ENCODE measurements around the gene RNF8.
A peak's percentile ranks its signal among the peaks of the same experiment; 100 is the strongest.

RNF8 gene

GRCh38 chr6:37429352-37429750 is 75.6 kb downstream of the RNF8 start:
- H3K4ac ChIP-seq (ENCODE audit: low read depth, low read length), result no peak overlapping the region
- H3K4me1 ChIP-seq (ENCODE audit: control insufficient read depth, low read depth, low read length), result peaks cover 2% of the 10 kb centered on the region
- H3K27ac ChIP-seq (ENCODE audit: low read depth, low read length), result no peak overlapping the region
- no peaks in the 10 kb centered on the region for H3K36me3 ChIP-seq (ENCODE audit: control insufficient read depth, insufficient read depth, low read length)
- no peak overlapping the region for H3K4me2 ChIP-seq (ENCODE audit: low read length)
- H4K5ac ChIP-seq (ENCODE audit: low read length), result no peak overlapping the region
- no CpG with 5 or more reads among the region's 2 CpGs for WGBS (ENCODE audit: extremely low coverage, insufficient coverage, low lambda C conversion rate)
- H2BK120ac ChIP-seq (ENCODE audit: low read depth, low read length), result no peak overlapping the region
- no peak overlapping the region for H2BK15ac ChIP-seq (replicated peaks; ENCODE audit: low read depth)
- DNase-seq, result no peak
- no peaks in the 10 kb centered on the region for H3K27me3 ChIP-seq (ENCODE audit: insufficient read depth, low read length, poor library complexity)
- H2BK5ac ChIP-seq (ENCODE audit: low read length), result no peak overlapping the region
- no peak overlapping the region for H4K8ac ChIP-seq (ENCODE audit: low read depth, low read length)
- H3K18ac ChIP-seq (ENCODE audit: low read length), result no peak overlapping the region
- peaks cover 8% of the 10 kb centered on the region for H3K79me2 ChIP-seq (ENCODE audit: control insufficient read depth, insufficient read depth, low read length)
- H3K79me1 ChIP-seq (ENCODE audit: low read length), result peaks cover 8% of the 10 kb centered on the region
- no peak overlapping the region for H3K56ac ChIP-seq (ENCODE audit: low read length)
- no peak overlapping the region for H2AK5ac ChIP-seq (ENCODE audit: low read length)
- H3K9ac ChIP-seq (ENCODE audit: low read length), result no peak overlapping the region
- H3K23ac ChIP-seq (ENCODE audit: low read length), result no peak overlapping the region
- H3K4me3 ChIP-seq (ENCODE audit: low read length), result no peak overlapping the region

DNA sequence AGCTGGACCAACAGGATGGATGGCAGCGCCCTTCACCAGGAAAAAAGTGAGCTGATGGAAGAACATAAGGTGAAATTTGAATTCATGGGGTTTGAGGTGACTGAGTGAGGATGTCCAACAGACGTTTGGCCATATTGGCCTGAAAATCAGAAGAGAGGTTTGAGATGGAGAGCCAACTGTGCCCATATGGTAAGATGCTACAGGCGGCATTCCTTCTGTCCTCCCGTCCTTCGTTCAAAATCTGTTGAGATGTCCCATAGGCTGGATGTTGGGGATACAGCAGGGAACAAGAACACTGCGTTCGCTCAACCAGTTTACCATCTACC is 78.8 kb downstream of the RNF8 start:
- Histone ChIP-seq H3K27ac (ENCODE audit: low read depth, low read length) (no peak overlapping the region), H3K9ac (ENCODE audit: low read length) (peak overlapping the region; percentile 89), H2AK5ac (ENCODE audit: low read length) (no peak overlapping the region), H3K4me1 (ENCODE audit: control insufficient read depth, low read depth, low read length) (peaks cover 2% of the 10 kb centered on the region), H4K8ac (ENCODE audit: low read depth, low read length) (no peak overlapping the region), H2BK120ac (ENCODE audit: low read depth, low read length) (no peak overlapping the region), H3K27me3 (ENCODE audit: insufficient read depth, low read length, poor library complexity) (no peaks in the 10 kb centered on the region), H3K79me1 (ENCODE audit: low read length) (peaks cover 10% of the 10 kb centered on the region), H3K18ac (ENCODE audit: low read length) (no peak overlapping the region), H4K5ac (ENCODE audit: low read length) (peak overlapping the region; percentile 44), H2BK5ac (ENCODE audit: low read length) (no peak overlapping the region), H3K4ac (ENCODE audit: low read depth, low read length) (no peak overlapping the region), H3K4me2 (ENCODE audit: low read length) (peak overlapping the region; percentile 98), H3K36me3 (ENCODE audit: control insufficient read depth, insufficient read depth, low read length) (no peaks in the 10 kb centered on the region), H3K56ac (ENCODE audit: low read length) (peak overlapping the region; percentile 91), H3K23ac (ENCODE audit: low read length) (no peak overlapping the region), H3K4me3 (ENCODE audit: low read length) (peak overlapping the region; percentile 30), H2BK15ac (replicated peaks; ENCODE audit: low read depth) (no peak overlapping the region), H3K79me2 (ENCODE audit: control insufficient read depth, insufficient read depth, low read length) (peaks cover 8% of the 10 kb centered on the region)
- WGBS (ENCODE audit: extremely low coverage, insufficient coverage, low lambda C conversion rate), result no CpG with 5 or more reads among the region's 7 CpGs
- DNase-seq, result no peak

GRCh38 chr6:37432916-37433656 is 79.3 kb downstream of the RNF8 start, which contains the start of gene CMTR1:
CMTR1 (plus strand) TSS chr6:37433221; CDS start chr6:37435630, 2,409 bp downstream.
- H4K5ac ChIP-seq (ENCODE audit: low read length), result peak within 1 kb of the TSS; percentile 44
- peak within 1 kb of the TSS; percentile 30 for H3K27ac ChIP-seq (ENCODE audit: low read depth, low read length)
- H3K23ac ChIP-seq (ENCODE audit: low read length), result no peak within 1 kb of the TSS
- peak within 1 kb of the TSS; percentile 71 for H3K4me3 ChIP-seq (ENCODE audit: low read length)
- H3K79me2 ChIP-seq (ENCODE audit: control insufficient read depth, insufficient read depth, low read length), result peaks cover 8% of the 10 kb centered on the region
- H3K4ac ChIP-seq (ENCODE audit: low read depth, low read length), result no peak within 1 kb of the TSS
- H2BK5ac ChIP-seq (ENCODE audit: low read length), result no peak within 1 kb of the TSS
- H3K56ac ChIP-seq (ENCODE audit: low read length), result peak within 1 kb of the TSS; percentile 91
- no peaks in the 10 kb centered on the region for H3K36me3 ChIP-seq (ENCODE audit: control insufficient read depth, insufficient read depth, low read length)
- no CpG with 5 or more reads among the region's 61 CpGs for WGBS (ENCODE audit: extremely low coverage, insufficient coverage, low lambda C conversion rate)
- peak within 1 kb of the TSS; percentile 70 for H4K8ac ChIP-seq (ENCODE audit: low read depth, low read length)
- H2BK120ac ChIP-seq (ENCODE audit: low read depth, low read length), result no peak within 1 kb of the TSS
- H3K18ac ChIP-seq (ENCODE audit: low read length), result no peak within 1 kb of the TSS
- peak within 1 kb of the TSS; percentile 98 for H3K4me2 ChIP-seq (ENCODE audit: low read length)
- H2BK15ac ChIP-seq (replicated peaks; ENCODE audit: low read depth), result no peak within 1 kb of the TSS
- H3K4me1 ChIP-seq (ENCODE audit: control insufficient read depth, low read depth, low read length), result peaks cover 2% of the 10 kb centered on the region
- peak within 1 kb of the TSS; percentile 89 for H3K9ac ChIP-seq (ENCODE audit: low read length)
- peak; percentile 94 for DNase-seq
- no peaks in the 10 kb centered on the region for H3K27me3 ChIP-seq (ENCODE audit: insufficient read depth, low read length, poor library complexity)
- H3K79me1 ChIP-seq (ENCODE audit: low read length), result peaks cover 10% of the 10 kb centered on the region
- peak within 1 kb of the TSS; percentile 17 for H2AK5ac ChIP-seq (ENCODE audit: low read length)

DNA sequence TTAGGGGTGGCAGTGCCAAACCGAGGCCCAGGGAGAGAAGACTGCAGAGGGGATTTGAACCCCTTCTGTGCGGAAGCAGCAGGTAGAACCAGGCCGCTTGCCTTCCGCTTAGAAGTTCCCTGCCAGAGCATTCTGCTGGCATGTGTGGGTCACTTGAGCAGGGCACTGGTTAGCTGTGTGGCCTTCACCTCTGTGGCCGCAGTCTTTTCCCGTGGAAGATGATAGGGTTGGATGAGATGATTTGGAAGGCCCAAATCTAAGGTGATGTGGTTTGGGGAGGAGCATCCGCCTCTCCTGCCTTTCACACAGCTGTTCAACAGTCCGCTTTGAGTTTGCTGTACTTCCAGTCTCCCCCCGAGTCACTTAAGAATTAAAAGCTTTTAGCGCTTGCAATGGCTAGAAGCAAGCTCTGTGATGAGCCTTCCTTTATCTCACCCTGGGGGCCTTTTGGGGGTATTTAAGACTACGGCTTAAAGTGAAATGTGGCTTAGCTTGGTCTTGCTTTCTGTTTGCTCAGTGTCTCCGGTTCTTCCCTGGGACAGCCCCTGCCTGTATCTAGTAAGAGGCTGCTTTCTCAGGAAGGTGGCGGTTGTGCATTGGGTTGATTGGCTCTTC is 80.0 kb downstream of the RNF8 start:
- Histone ChIP-seq H3K4me1 (ENCODE audit: control insufficient read depth, low read depth, low read length) (peaks cover 2% of the 10 kb centered on the region), H2BK15ac (replicated peaks; ENCODE audit: low read depth) (no peak overlapping the region), H3K79me2 (ENCODE audit: control insufficient read depth, insufficient read depth, low read length) (peaks cover 8% of the 10 kb centered on the region), H3K9ac (ENCODE audit: low read length) (peak overlapping the region; percentile 71), H3K56ac (ENCODE audit: low read length) (peak overlapping the region; percentile 91), H3K79me1 (ENCODE audit: low read length) (peaks cover 10% of the 10 kb centered on the region), H2BK5ac (ENCODE audit: low read length) (no peak overlapping the region), H3K4ac (ENCODE audit: low read depth, low read length) (no peak overlapping the region), H3K4me3 (ENCODE audit: low read length) (peak overlapping the region; percentile 71), H3K27me3 (ENCODE audit: insufficient read depth, low read length, poor library complexity) (no peaks in the 10 kb centered on the region), H4K8ac (ENCODE audit: low read depth, low read length) (no peak overlapping the region), H4K5ac (ENCODE audit: low read length) (no peak overlapping the region), H3K36me3 (ENCODE audit: control insufficient read depth, insufficient read depth, low read length) (no peaks in the 10 kb centered on the region), H3K27ac (ENCODE audit: low read depth, low read length) (no peak overlapping the region), H2AK5ac (ENCODE audit: low read length) (peak overlapping the region; percentile 17), H3K23ac (ENCODE audit: low read length) (no peak overlapping the region), H3K18ac (ENCODE audit: low read length) (no peak overlapping the region), H3K4me2 (ENCODE audit: low read length) (peak overlapping the region; percentile 97), H2BK120ac (ENCODE audit: low read depth, low read length) (no peak overlapping the region)
- DNase-seq, result peak; percentile 22
- WGBS (ENCODE audit: extremely low coverage, insufficient coverage, low lambda C conversion rate), result no CpG with 5 or more reads among the region's 13 CpGs

GRCh38 chr6:37435373-37435772 is 81.6 kb downstream of the RNF8 start:
- Histone ChIP-seq H2AK5ac (ENCODE audit: low read length) (no peak overlapping the region), H3K23ac (ENCODE audit: low read length) (no peak overlapping the region), H4K8ac (ENCODE audit: low read depth, low read length) (no peak overlapping the region), H3K4ac (ENCODE audit: low read depth, low read length) (no peak overlapping the region), H3K27me3 (ENCODE audit: insufficient read depth, low read length, poor library complexity) (no peaks in the 10 kb centered on the region), H2BK5ac (ENCODE audit: low read length) (no peak overlapping the region), H3K56ac (ENCODE audit: low read length) (no peak overlapping the region), H3K79me2 (ENCODE audit: control insufficient read depth, insufficient read depth, low read length) (peaks cover 8% of the 10 kb centered on the region), H3K36me3 (ENCODE audit: control insufficient read depth, insufficient read depth, low read length) (no peaks in the 10 kb centered on the region), H4K5ac (ENCODE audit: low read length) (no peak overlapping the region), H3K4me2 (ENCODE audit: low read length) (no peak overlapping the region), H3K79me1 (ENCODE audit: low read length) (peaks cover 10% of the 10 kb centered on the region), H3K9ac (ENCODE audit: low read length) (no peak overlapping the region), H3K18ac (ENCODE audit: low read length) (no peak overlapping the region), H3K27ac (ENCODE audit: low read depth, low read length) (no peak overlapping the region), H2BK15ac (replicated peaks; ENCODE audit: low read depth) (no peak overlapping the region), H2BK120ac (ENCODE audit: low read depth, low read length) (no peak overlapping the region), H3K4me1 (ENCODE audit: control insufficient read depth, low read depth, low read length) (peaks cover 2% of the 10 kb centered on the region), H3K4me3 (ENCODE audit: low read length) (no peak overlapping the region)
- WGBS (ENCODE audit: extremely low coverage, insufficient coverage, low lambda C conversion rate), result no CpG with 5 or more reads among the region's 4 CpGs
- DNase-seq, result no peak
